OCI-LY7 (cell line): Measurements from ENCODE around the gene MDFIC. TPM values are rescaled to one million over a fixed set of nuclear protein-coding genes. Genes with fewer than 3 reads are reported as not detected.

ENCODE experiments used
- BruUV-seq: library from RNA; stranded (reverse); fragments of 400-500 nt; replicated peaks from 2 replicates; lab custom pipeline; 2021; lab: Mats Ljungman, UMichigan
- CTCF ChIA-PET: fragments of 300-600 bp; sonication (Branson Sonifier 250); formaldehyde crosslinking; loops from one replicate; lab custom pipeline; 2022; ENCODE audit warnings: antibody characterized with exemption; ENCODE audit not compliant: unreplicated experiment; lab: Charles Lee
- POLR2A ChIA-PET: fragments of 300-600 bp; sonication (Branson Sonifier 250); formaldehyde crosslinking; loops from one replicate; lab custom pipeline; 2022; ENCODE audit warnings: antibody characterized with exemption; lab: Charles Lee
- DNase-seq: peaks from one replicate; pipeline ENCODE4 v3.0.0-alpha.2; 2015; ENCODE audit warnings: low spot score
- H2AFZ ChIP-seq: fragments of 200-600 bp; sonication (generic), shearing (Covaris generic); 2 replicates; pipeline ENCODE4 v1.6.1; 2014; ENCODE audit warnings: mild to moderate bottlenecking, antibody characterized with exemption, low read length, moderate library complexity
- H3K27ac ChIP-seq: fragments of 200-600 bp; sonication (generic); 2 replicates; pipeline ENCODE4 v1.5.1; 2014; ENCODE audit warnings: mixed run types, low read depth, mild to moderate bottlenecking, moderate library complexity, low read length, inconsistent platforms; ENCODE audit not compliant: poor library complexity, severe bottlenecking
- H3K36me3 ChIP-seq: fragments of 200-600 bp; sonication (generic); 2 replicates; pipeline ENCODE4 v1.6.1; 2014; ENCODE audit warnings: mild to moderate bottlenecking, antibody characterized with exemption, low read length, moderate library complexity, mixed read lengths; ENCODE audit not compliant: insufficient read depth
- H3K4me1 ChIP-seq: fragments of 200-600 bp; sonication (generic); 2 replicates; pipeline ENCODE4 v1.5.1; 2014; ENCODE audit warnings: mild to moderate bottlenecking, low read length; ENCODE audit not compliant: insufficient read depth, poor library complexity, severe bottlenecking
- H3K4me2 ChIP-seq: fragments of 200-600 bp; sonication (generic); 2 replicates; pipeline ENCODE4 v1.6.1; 2014; ENCODE audit warnings: mild to moderate bottlenecking, low read length
- H3K4me3 ChIP-seq: fragments of 200-600 bp; sonication (generic); 2 replicates; pipeline ENCODE4 v1.5.1; 2014; ENCODE audit warnings: mild to moderate bottlenecking, low read depth, low read length; ENCODE audit not compliant: poor library complexity, severe bottlenecking
- H3K79me2 ChIP-seq: fragments of 200-600 bp; sonication (generic); 2 replicates; pipeline ENCODE4 v1.6.1; 2016; ENCODE audit warnings: low read depth, mild to moderate bottlenecking, low read length, moderate library complexity, mixed read lengths; ENCODE audit not compliant: insufficient read depth
- H3K9me2 ChIP-seq: fragments of 200-600 bp; sonication (generic); 2 replicates; pipeline ENCODE4 v1.6.1; 2016; ENCODE audit warnings: mild to moderate bottlenecking, low read length, mixed read lengths; ENCODE audit not compliant: insufficient read depth
- H3K9me3 ChIP-seq: fragments of 200-600 bp; sonication (generic); 2 replicates; pipeline ENCODE4 v1.6.1; 2014; ENCODE audit warnings: mild to moderate bottlenecking, mixed run types, low read length, mixed read lengths
- H4K20me1 ChIP-seq: fragments of 200-600 bp; sonication (generic); 2 replicates; pipeline ENCODE4 v1.6.1; 2014; ENCODE audit warnings: mild to moderate bottlenecking, antibody characterized with exemption, low read length, moderate library complexity, mixed read lengths; ENCODE audit not compliant: insufficient read depth
- EZH2phosphoT487 ChIP-seq: fragments of 200-600 bp; sonication (generic); IDR thresholded peaks from 2 replicates; pipeline ENCODE4 v1.6.1; 2018; ENCODE audit warnings: low read depth, borderline replicate concordance, mild to moderate bottlenecking, mixed run types, antibody characterized with exemption, low read length, moderate library complexity, mixed read lengths
- intact Hi-C: fragments of 100-400 bp; cut with micrococcal nuclease; formaldehyde crosslinking; loops from one replicate; pipeline ENCODE4 v1.10.0; 2022; ENCODE audit not compliant: unreplicated experiment
- total RNA-seq, 2 experiments: library from RNA; depleted of rRNA in 1 of 2; stranded (reverse); fragments of >200 nt in 1 of 2; shearing (Covaris generic) in 1 of 2; gene quantifications; 2 replicates each; pipeline ENCODE4 v1.2.3, GENCODE V29; 2014 to 2022
- TF ChIP-seq, protein P1 (sequence below): fragments of 200-600 bp; sonication (generic); conservative IDR thresholded peaks from 2 replicates; pipeline ENCODE4 v1.5.1; 2014; ENCODE audit warnings: mild to moderate bottlenecking, antibody characterized with exemption, low read length, moderate library complexity, mixed read lengths

The MDFIC gene
- total RNA-seq, 2 experiments from 2014 or later: not detected

DNA sequence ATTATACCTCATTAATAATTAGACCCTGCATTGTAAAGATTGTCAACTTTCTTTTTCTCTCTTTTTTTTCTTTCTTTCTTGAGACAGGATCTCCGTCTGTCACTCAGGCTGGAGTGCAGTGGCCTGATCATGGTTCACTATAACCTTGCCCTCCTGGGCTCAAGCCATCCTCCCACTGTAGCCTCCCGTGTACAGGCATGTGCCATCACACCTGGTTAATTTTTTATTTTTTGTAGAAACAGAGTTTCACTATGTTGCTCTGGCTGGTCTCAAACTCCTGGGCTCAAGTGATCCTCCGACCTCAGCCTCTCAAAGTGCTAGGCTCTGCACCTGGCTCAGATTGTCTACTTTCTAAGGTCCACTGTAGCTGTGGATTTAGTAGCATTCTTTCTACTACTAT, 50.7 kb downstream of the MDFIC start:
- no peaks in the 10 kb centered on the region for H3K9me3 ChIP-seq
- TF ChIP-seq, protein P1, sequence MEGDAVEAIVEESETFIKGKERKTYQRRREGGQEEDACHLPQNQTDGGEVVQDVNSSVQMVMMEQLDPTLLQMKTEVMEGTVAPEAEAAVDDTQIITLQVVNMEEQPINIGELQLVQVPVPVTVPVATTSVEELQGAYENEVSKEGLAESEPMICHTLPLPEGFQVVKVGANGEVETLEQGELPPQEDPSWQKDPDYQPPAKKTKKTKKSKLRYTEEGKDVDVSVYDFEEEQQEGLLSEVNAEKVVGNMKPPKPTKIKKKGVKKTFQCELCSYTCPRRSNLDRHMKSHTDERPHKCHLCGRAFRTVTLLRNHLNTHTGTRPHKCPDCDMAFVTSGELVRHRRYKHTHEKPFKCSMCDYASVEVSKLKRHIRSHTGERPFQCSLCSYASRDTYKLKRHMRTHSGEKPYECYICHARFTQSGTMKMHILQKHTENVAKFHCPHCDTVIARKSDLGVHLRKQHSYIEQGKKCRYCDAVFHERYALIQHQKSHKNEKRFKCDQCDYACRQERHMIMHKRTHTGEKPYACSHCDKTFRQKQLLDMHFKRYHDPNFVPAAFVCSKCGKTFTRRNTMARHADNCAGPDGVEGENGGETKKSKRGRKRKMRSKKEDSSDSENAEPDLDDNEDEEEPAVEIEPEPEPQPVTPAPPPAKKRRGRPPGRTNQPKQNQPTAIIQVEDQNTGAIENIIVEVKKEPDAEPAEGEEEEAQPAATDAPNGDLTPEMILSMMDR: no peak
- TF ChIP-seq EZH2phosphoT487: no peak
- no peak overlapping the region for H3K27ac ChIP-seq
- no peak overlapping the region for H3K4me2 ChIP-seq
- BruUV-seq: no TSS peak
- CTCF ChIA-PET: no interaction called here
- H4K20me1 ChIP-seq: no peaks in the 10 kb centered on the region
- DNase-seq: no peak
- H2AFZ ChIP-seq: no peak overlapping the region
- no peaks in the 10 kb centered on the region for H3K36me3 ChIP-seq
- POLR2A ChIA-PET: no interaction called here
- no peak overlapping the region for H3K4me3 ChIP-seq
- no peaks in the 10 kb centered on the region for H3K9me2 ChIP-seq
- H3K4me1 ChIP-seq: no peaks in the 10 kb centered on the region
- no peaks in the 10 kb centered on the region for H3K79me2 ChIP-seq
- intact Hi-C loops: no loop called here

DNA sequence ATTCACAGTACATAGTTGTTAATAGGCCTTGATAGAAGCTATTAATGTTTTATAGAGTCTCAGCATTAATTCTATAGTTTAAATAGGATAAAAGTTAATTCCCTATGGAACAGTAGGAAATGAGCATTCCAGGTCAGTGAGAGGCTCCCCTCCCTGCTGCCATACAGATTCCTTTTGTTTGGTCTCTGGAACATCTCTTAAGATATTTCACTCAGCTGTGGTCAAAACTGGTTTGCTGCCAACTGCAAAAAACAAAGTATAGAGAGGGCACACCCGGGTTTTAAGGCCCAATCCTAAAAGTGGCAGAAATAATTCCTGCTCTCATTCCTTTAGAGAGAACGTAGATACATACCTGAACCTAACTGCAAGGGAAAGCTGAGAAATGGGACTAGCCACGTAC, 51.3 kb downstream of the MDFIC start:
- POLR2A ChIA-PET: no interaction called here
- no peaks in the 10 kb centered on the region for H3K79me2 ChIP-seq
- BruUV-seq: no TSS peak
- intact Hi-C loops: no loop called here
- no peaks in the 10 kb centered on the region for H4K20me1 ChIP-seq
- no peaks in the 10 kb centered on the region for H3K9me2 ChIP-seq
- H3K4me2 ChIP-seq: no peak overlapping the region
- CTCF ChIA-PET: no interaction called here
- TF ChIP-seq, protein P1: no peak
- no peak for TF ChIP-seq EZH2phosphoT487
- H3K36me3 ChIP-seq: no peaks in the 10 kb centered on the region
- H3K4me3 ChIP-seq: no peak overlapping the region
- H2AFZ ChIP-seq: no peak overlapping the region
- no peak overlapping the region for H3K27ac ChIP-seq
- H3K4me1 ChIP-seq: no peaks in the 10 kb centered on the region
- H3K9me3 ChIP-seq: no peaks in the 10 kb centered on the region
- DNase-seq: no peak

DNA sequence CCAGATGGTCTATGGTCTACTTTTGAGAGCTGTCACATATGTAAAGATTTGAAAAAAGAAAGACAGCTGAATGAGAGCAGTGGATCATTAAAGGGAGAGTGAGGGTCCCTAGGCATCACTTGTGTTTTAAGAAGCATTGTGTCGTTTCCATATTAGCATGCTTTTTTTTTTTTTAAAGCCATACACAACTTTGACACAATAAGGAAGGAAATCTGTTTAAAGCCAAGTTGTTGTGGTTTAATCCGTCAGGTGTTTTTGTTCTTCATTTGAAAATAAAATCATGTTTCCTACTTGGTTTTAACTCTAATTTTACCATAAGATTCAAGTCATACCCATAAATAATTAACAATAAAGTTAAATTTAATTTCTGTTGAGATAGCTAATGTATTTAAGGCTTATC, 53.5 kb downstream of the MDFIC start:
- no peaks in the 10 kb centered on the region for H3K4me1 ChIP-seq
- H3K9me2 ChIP-seq: no peaks in the 10 kb centered on the region
- intact Hi-C loops: no loop called here

More for the DNA sequence above, 53.5 kb downstream of the MDFIC start:
- Histone ChIP-seq H2AFZ (no peak overlapping the region), H3K9me3 (no peaks in the 10 kb centered on the region), H3K4me2 (no peak overlapping the region), H4K20me1 (no peaks in the 10 kb centered on the region), H3K27ac (no peak overlapping the region), H3K36me3 (no peaks in the 10 kb centered on the region), H3K79me2 (no peaks in the 10 kb centered on the region), H3K4me3 (no peak overlapping the region)
- CTCF ChIA-PET: no interaction called here
- TF ChIP-seq EZH2phosphoT487: no peak
- TF ChIP-seq, protein P1: no peak
- BruUV-seq: no TSS peak
- POLR2A ChIA-PET: interaction anchor here (1.5 kb wide), 1 partner anchor 12 kb away, joined by 5 read pairs; no protein-coding TSS in a partner anchor
- no peak for DNase-seq
